GM12878 (cell line): ENCODE results near the gene LDLRAP1. TPM values are rescaled to one million over a fixed set of nuclear protein-coding genes. Genes with fewer than 3 reads are reported as not detected.

ENCODE experiments used
- ATAC-seq: fragments of 200-7000 bp; cut with Tn5 transposase; 3 replicates; pipeline ENCODE4 v1.9.1; 2020; ENCODE audit warnings: mild to moderate bottlenecking, moderate library complexity
- BruUV-seq: library from RNA; stranded (reverse); fragments of 400-500 nt; replicated peaks from 2 replicates; lab custom pipeline; 2021; lab: Mats Ljungman, UMichigan
- CTCF ChIA-PET: fragments of 300-600 bp; sonication (Branson Sonifier 250); formaldehyde crosslinking; extraction: SDS; loops from one replicate; lab custom pipeline; 2021; ENCODE audit warnings: inconsistent platforms; lab: Yijun Ruan, JAX
- POLR2A ChIA-PET: fragments of 350-600 bp; formaldehyde crosslinking; extraction: SDS; loops from one replicate; lab custom pipeline; 2021; ENCODE audit warnings: inconsistent platforms; lab: Charles Lee
- RAD21 ChIA-PET: fragments of 300-600 bp; sonication (Branson Sonifier 250); formaldehyde crosslinking; loops from one replicate; lab custom pipeline; 2023; ENCODE audit warnings: antibody characterized with exemption; ENCODE audit not compliant: unreplicated experiment; lab: Charles Lee
- SMC1A ChIA-PET: fragments of 300-600 bp; sonication (Branson Sonifier 250); formaldehyde crosslinking; loops from one replicate; lab custom pipeline; 2023; ENCODE audit not compliant: unreplicated experiment, uncharacterized antibody; lab: Charles Lee
- DNase-seq: peaks from one replicate; pipeline ENCODE4 v3.0.0-alpha.2; 2011; ENCODE audit warnings: low read depth, low spot score
- FAIRE-seq: peaks from 3 replicates; lab custom pipeline; 2011; peaks lifted over from hg19 to GRCh38; lab: Jason Lieb, UNC
- H2AFZ ChIP-seq: 2 replicates; pipeline ENCODE4 v1.6.0; 2011; ENCODE audit warnings: low read depth, low read length, control low read depth; ENCODE audit not compliant: control insufficient read depth
- H3K27ac ChIP-seq: 2 replicates; pipeline ENCODE4 v1.5.1; 2011; ENCODE audit warnings: control low read depth; ENCODE audit not compliant: control insufficient read depth, insufficient read depth
- H3K27me3 ChIP-seq, 2 experiments: replicated peaks in 1 of 2; 2 replicates each; pipeline versions ENCODE4 v1.6.0 to v1.6.1; 2011; ENCODE audit warnings: low read length in 1 of 2; ENCODE audit not compliant: control insufficient read depth in 2 of 2, insufficient read depth in 2 of 2
- H3K36me3 ChIP-seq, 2 experiments: 2 replicates each; pipeline ENCODE4 v1.5.1; 2011; ENCODE audit warnings: low read length in 1 of 2; ENCODE audit not compliant: control insufficient read depth in 2 of 2, insufficient read depth in 2 of 2
- H3K4me1 ChIP-seq: 2 replicates; pipeline ENCODE4 v1.6.1; 2011; ENCODE audit warnings: mild to moderate bottlenecking, low read length, moderate library complexity, mixed read lengths; ENCODE audit not compliant: control insufficient read depth, insufficient read depth
- H3K4me2 ChIP-seq: 2 replicates; pipeline ENCODE4 v1.6.0; 2011; ENCODE audit warnings: control low read depth; ENCODE audit not compliant: control insufficient read depth, insufficient read depth
- H3K4me3 ChIP-seq: fragments of 200-600 bp; sonication (generic); 2 replicates; pipeline ENCODE4 v1.5.1; 2016
- H3K79me2 ChIP-seq: 2 replicates; pipeline ENCODE4 v1.6.0; 2011; ENCODE audit warnings: low read length; ENCODE audit not compliant: control insufficient read depth, insufficient read depth
- H3K9ac ChIP-seq: 2 replicates; pipeline ENCODE4 v1.8.0; 2011; ENCODE audit warnings: low read length, control low read depth, mixed read lengths; ENCODE audit not compliant: control insufficient read depth, insufficient read depth
- H3K9me3 ChIP-seq: replicated peaks from 3 replicates; pipeline ENCODE4 v1.5.1; 2011; ENCODE audit warnings: mild to moderate bottlenecking, low read length; ENCODE audit not compliant: control insufficient read depth, insufficient read depth
- H4K20me1 ChIP-seq: 2 replicates; pipeline ENCODE4 v1.6.0; 2011; ENCODE audit not compliant: control insufficient read depth, insufficient read depth
- BACH1 ChIP-seq: fragments of 450-650 bp; IDR thresholded peaks from 2 replicates; pipeline ENCODE4 v1.6.1; 2017; ENCODE audit warnings: mild to moderate bottlenecking, borderline replicate concordance
- BHLHE40 ChIP-seq, 2 experiments: fragments of 450-650 bp in 1 of 2; IDR thresholded peaks; 2 replicates each; pipeline ENCODE4 v1.6.1; 2011 to 2017; ENCODE audit warnings: low read depth in 2 of 2, borderline replicate concordance in 1 of 2, improper control_type of control experiment in 1 of 2, low read length in 1 of 2, mild to moderate bottlenecking in 1 of 2
- CBX5 ChIP-seq: sonication (generic); IDR thresholded peaks from 2 replicates; pipeline ENCODE4 v1.6.1; 2016; ENCODE audit warnings: low read depth, moderate library complexity, mild to moderate bottlenecking, inconsistent platforms
- CEBPB ChIP-seq, 2 experiments: fragments of 150-350 bp in 1 of 2; IDR thresholded peaks; 2 replicates each; pipeline ENCODE4 v1.6.1; 2012 to 2014; ENCODE audit warnings: low read depth in 2 of 2, low read length in 2 of 2, borderline replicate concordance in 1 of 2, inconsistent platforms in 1 of 2
- CEBPZ ChIP-seq: fragments of 150-350 bp; IDR thresholded peaks from 2 replicates; pipeline ENCODE4 v1.6.1; 2016; ENCODE audit warnings: low read depth, low read length
- CHD2 ChIP-seq: IDR thresholded peaks from 2 replicates; pipeline ENCODE4 v1.6.1; 2011; ENCODE audit warnings: low read depth, low read length, improper control_type of control experiment, borderline replicate concordance
- CHD4 ChIP-seq: fragments of 200-600 bp; sonication (generic); IDR thresholded peaks from 2 replicates; pipeline ENCODE4 v1.6.1; 2016; ENCODE audit warnings: mild to moderate bottlenecking
- FOXK2 ChIP-seq: fragments of 450-650 bp; IDR thresholded peaks from 2 replicates; pipeline ENCODE4 v1.6.1; 2017; ENCODE audit warnings: mild to moderate bottlenecking, moderate library complexity
- HDGF ChIP-seq: fragments of 450-650 bp; IDR thresholded peaks from 2 replicates; pipeline ENCODE4 v1.6.1; 2016; ENCODE audit warnings: antibody characterized with exemption
- JUNB ChIP-seq: IDR thresholded peaks from 2 replicates; pipeline ENCODE4 v1.6.1; 2016; ENCODE audit warnings: antibody characterized with exemption, mild to moderate bottlenecking
- LARP7 ChIP-seq: fragments of 450-650 bp; IDR thresholded peaks from 2 replicates; pipeline ENCODE4 v1.6.1; 2017; ENCODE audit warnings: mild to moderate bottlenecking
- NR2C2 ChIP-seq: IDR thresholded peaks from 2 replicates; pipeline ENCODE4 v1.6.1; 2011; ENCODE audit warnings: borderline replicate concordance, low read depth; ENCODE audit not compliant: control insufficient read depth, insufficient read length
- NRF1 ChIP-seq: conservative IDR thresholded peaks from 2 replicates; pipeline ENCODE4 v1.6.1; 2011; ENCODE audit warnings: mild to moderate bottlenecking, low read depth, low read length, improper control_type of control experiment
- TAF1 ChIP-seq: IDR thresholded peaks from 2 replicates; pipeline ENCODE4 v1.6.1; 2011; ENCODE audit warnings: mild to moderate bottlenecking, low read depth, low read length, borderline replicate concordance
- TARDBP ChIP-seq: IDR thresholded peaks from 2 replicates; pipeline ENCODE4 v1.6.1; 2016; ENCODE audit warnings: borderline replicate concordance
- YY1 ChIP-seq: IDR thresholded peaks from 2 replicates; pipeline ENCODE4 v1.6.1; 2011; ENCODE audit warnings: low read depth, mild to moderate bottlenecking, low read length
- WGBS: methylation state at CpG from one replicate; pipeline ENCODE4 v1.1.6; 2016; ENCODE audit warnings: low lambda C conversion rate; ENCODE audit not compliant: insufficient replicate concordance, insufficient coverage; ENCODE audit errors: missing lambda C conversion rate; 5-methylcytosine and 5-hydroxymethylcytosine counted together
- in situ Hi-C: fragments of 300-500 bp; cut with MboI; formaldehyde crosslinking; loops from 9 replicates; pipeline ENCODE4 v1.14.3; 2018; ENCODE audit warnings: mixed read lengths
- intact Hi-C: fragments of 100-400 bp; cut with micrococcal nuclease; formaldehyde crosslinking; loops from one replicate; pipeline ENCODE4 v1.14.2; 2022; ENCODE audit not compliant: unreplicated experiment
- polyA plus RNA-seq, 11 experiments: library from polyadenylated mRNA; depleted of rRNA in 4 of 11; unstranded in 6 of 11; stranded (reverse) in 5 of 11; fragments of >200 nt; fragmentation: Nextera tagmentation in 4 of 11; fragmentation: Illumina TruSeq in 1 of 11; extraction: Ambion mirVana in 4 of 11; extraction: Trizol in 1 of 11; gene quantifications; 1 replicate in 1 of 11; 2 replicates in 10 of 11; pipeline versions ENCODE4 v1.2.1 to v1.2.3, GENCODE V29; 2011 to 2016; ENCODE audit warnings: inconsistent platforms in 2 of 11, missing spikeins in 2 of 11, low read depth in 1 of 11
- total RNA-seq, 4 experiments: library from RNA; depleted of rRNA in 3 of 4; stranded (reverse); fragments of >200 nt in 3 of 4; fragmentation: Illumina TruSeq in 1 of 4; extraction: Trizol in 1 of 4; gene quantifications; 2 replicates each; pipeline versions ENCODE4 v1.2.1 to v1.2.3, GENCODE V29; 2013 to 2021
- TF ChIP-seq, protein P1 (sequence below): IDR thresholded peaks from 2 replicates; pipeline ENCODE4 v1.6.1; 2012; ENCODE audit warnings: low read length, inconsistent platforms

The LDLRAP1 gene
- total and polyA plus RNA-seq, 10 of the 15 experiments (the other 5 are each of a cell fraction or from before 2014, with no cell fraction given): 0.43 to 37.6 (median 22.0) TPM

DNA sequence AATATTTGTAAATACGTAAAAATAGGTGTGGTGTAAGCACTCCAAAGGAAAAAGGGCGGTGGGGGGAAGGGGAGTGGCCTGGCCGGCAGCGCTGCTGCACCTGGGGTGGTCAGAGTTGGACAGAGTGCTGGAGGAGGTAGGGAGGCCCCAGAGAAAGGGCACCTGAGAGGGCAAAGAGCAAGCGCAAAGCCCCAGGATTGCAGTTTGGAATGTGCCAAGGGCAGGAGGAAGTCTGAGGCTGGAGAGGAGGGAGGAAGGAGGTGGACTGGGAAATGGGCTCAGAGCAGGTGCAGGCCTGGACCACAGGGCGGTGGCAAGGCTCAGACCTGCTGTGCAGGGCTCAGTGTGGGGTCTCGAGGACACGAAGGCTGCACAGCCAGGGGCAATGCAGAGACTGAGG is 30.6 kb downstream of the LDLRAP1 start:
- ATAC-seq (no peak), FAIRE-seq (no peak), DNase-seq (no peak)
- no peaks in the 10 kb centered on the region for H3K79me2 ChIP-seq
- H3K27ac ChIP-seq: no peak overlapping the region
- intact Hi-C loops: no loop called here
- H3K9ac ChIP-seq: no peak overlapping the region
- no TSS peak for BruUV-seq
- in situ Hi-C loops: no loop called here
- no peaks in the 10 kb centered on the region; the same call in 1 of the 2 replicates for H4K20me1 ChIP-seq
- no peaks in the 10 kb centered on the region for H3K36me3 ChIP-seq
- RAD21 ChIA-PET: no interaction called here
- H3K27me3 ChIP-seq: no peaks in the 10 kb centered on the region
- H3K4me2 ChIP-seq: no peak overlapping the region
- TF ChIP-seq FOXK2: no peak
- no peak for TF ChIP-seq BACH1
- no peak for TF ChIP-seq CBX5
- TF ChIP-seq NR2C2: no peak
- TF ChIP-seq HDGF: no peak
- no peak for TF ChIP-seq BHLHE40 (IDR thresholded peaks at IDR 0.05; ENCODE audit: borderline replicate concordance in 1 of 2, low read depth in 2 of 2, low read length in 1 of 2)
- TF ChIP-seq CEBPB (IDR thresholded peaks at IDR 0.05; ENCODE audit: borderline replicate concordance in 1 of 2, low read depth in 2 of 2, low read length in 2 of 2): no peak
- no peak for TF ChIP-seq NRF1
- no peak for TF ChIP-seq JUNB
- TF ChIP-seq YY1: no peak
- TF ChIP-seq CEBPZ: no peak
- no peak for TF ChIP-seq CHD4
- no peak for TF ChIP-seq LARP7
- no peak for TF ChIP-seq CHD2
- no peak for TF ChIP-seq TARDBP
- TF ChIP-seq, protein P1, sequence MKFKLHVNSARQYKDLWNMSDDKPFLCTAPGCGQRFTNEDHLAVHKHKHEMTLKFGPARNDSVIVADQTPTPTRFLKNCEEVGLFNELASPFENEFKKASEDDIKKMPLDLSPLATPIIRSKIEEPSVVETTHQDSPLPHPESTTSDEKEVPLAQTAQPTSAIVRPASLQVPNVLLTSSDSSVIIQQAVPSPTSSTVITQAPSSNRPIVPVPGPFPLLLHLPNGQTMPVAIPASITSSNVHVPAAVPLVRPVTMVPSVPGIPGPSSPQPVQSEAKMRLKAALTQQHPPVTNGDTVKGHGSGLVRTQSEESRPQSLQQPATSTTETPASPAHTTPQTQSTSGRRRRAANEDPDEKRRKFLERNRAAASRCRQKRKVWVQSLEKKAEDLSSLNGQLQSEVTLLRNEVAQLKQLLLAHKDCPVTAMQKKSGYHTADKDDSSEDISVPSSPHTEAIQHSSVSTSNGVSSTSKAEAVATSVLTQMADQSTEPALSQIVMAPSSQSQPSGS: no peak
- TF ChIP-seq TAF1: no peak
- no peak overlapping the region for H2AFZ ChIP-seq
- WGBS: 65% methylated on average over 8 of the region's 8 CpGs
- H3K4me1 ChIP-seq: no peaks in the 10 kb centered on the region
- POLR2A ChIA-PET: no interaction called here
- CTCF ChIA-PET: interaction anchor here (2.0 kb wide), 1 partner anchor 87 kb away, joined by 8 read pairs; no protein-coding TSS in a partner anchor
- no peaks in the 10 kb centered on the region for H3K9me3 ChIP-seq
- SMC1A ChIA-PET: no interaction called here
- H3K4me3 ChIP-seq: no peak overlapping the region
